SW480 (cell line): ENCODE results near the gene CCDC91.
"Not testable (repeated sequence)": the region's sequence is repeated elsewhere in the genome, so short reads cannot be mapped to it uniquely, and the experiment has no call there.

Experiments used
- DNase-seq: peaks from one replicate; pipeline ENCODE4 v3.0.0-alpha.2; 2016; ENCODE audit warnings: low spot score

The CCDC91 gene

DNA sequence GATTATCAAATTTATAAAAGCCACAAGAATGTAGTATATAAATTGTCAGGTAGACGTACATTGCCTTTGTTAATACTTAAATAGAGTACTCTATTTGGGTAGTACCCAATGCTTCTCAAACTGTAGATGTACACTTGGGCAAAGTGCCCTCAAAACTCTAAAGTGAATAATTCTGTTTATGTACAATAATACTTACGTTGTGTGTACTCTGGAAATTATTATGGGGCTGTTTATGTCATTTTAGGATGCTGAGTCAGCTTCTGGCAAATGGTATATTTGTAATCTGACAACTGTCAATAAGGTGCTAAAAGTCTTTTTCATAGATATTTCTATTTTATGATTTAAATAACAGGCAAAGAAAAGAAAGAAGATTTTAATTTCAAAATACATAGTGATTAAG lies 102.4 kb downstream of the CCDC91 start:
- DNase-seq: no peak

DNA sequence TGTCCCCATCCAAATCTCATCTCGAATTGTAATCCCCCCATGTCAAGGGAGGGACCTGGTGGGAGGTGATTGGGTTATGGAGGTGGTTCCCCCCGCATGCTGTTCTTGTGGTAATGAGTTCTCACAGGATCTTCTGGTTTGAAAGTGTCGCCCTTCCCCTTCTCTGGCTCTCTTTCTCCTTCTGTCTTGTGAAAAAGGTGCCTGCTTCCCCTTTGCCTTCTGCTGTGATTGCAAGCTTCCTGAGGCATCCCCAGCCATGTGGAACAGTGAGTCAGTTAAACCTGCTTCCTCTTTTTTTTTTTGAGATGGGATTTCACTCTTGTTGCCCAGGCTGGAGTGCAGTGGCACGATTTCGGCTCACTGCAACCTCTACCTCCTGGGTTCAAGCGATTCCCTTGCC lies 104.0 kb downstream of the CCDC91 start:
- no peak for DNase-seq

DNA sequence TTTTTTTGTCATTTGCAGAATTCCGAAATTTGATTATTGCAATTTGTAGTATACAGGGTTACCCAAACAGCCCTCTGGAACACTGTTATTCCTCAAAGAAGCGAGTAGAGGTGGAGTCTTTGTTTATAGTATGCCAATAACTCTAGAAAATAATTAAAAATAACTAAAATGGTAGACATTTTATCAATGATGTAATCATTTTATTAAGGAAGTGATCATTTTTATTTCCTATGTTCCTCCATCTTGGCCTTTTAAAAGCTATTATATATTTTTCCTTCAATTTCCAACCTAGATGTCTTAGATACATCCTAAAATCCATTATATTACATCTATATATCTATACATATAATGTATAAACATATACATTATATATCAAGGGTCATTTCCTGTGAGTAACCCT lies 106.0 kb downstream of the CCDC91 start:
- DNase-seq: no peak

DNA sequence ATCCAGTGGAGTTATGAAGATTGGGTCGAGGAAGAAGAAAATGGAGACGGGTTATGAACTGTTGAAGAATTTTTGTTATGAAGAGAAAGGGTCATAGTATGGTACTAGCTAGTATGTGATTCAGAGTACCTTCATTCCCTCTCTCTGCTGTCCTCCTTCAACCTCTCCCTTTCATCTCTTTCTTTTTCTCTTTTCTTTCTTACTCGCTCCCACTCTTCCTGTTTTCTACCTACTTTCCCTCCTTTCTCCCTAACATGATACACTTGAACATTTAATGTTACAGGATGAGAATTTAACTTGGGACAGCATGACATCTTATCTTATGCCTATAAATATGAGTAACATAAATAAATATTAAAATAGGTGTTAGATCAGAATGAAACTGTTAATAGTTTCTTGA lies 112.9 kb downstream of the CCDC91 start:
- no peak for DNase-seq

DNA sequence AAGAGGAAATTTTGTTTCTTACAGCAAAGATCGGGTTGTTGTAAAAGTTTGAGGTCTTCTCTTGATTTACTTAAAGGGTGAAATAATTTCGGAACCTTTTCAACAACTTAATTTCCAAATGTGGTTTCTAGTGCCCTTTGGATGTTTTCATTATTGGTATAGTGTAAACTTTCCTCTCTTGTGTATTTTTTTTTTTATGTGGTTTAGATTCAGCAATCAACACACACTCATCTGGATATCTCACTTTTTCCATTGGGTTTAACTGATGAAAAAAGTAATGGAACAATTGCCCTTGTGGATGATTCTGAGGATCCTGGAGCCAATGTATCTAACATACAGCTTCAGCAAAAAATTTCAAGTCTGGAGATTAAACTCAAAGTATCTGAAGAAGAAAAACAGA lies 116.3 kb downstream of the CCDC91 start:
- no peak for DNase-seq

DNA sequence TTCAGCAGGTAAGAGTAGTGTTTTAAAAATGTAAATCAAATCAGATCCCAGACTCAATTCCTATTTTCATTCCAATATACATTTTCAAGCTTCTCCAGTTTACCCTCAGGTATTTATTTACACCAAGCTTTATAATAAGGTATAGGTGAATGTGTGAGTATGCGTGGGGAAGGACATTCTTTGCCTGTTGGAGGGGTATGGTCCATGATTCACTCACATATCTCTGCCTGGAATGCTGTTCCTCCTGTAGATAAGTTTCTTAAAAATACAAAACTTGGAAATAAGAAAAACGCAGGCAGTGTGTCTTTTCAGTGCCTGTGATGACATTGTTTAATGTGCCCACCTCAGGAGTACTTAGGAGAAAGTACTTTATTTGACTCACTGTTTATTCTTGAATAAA lies 118.6 kb downstream of the CCDC91 start:
- DNase-seq: no peak

DNA sequence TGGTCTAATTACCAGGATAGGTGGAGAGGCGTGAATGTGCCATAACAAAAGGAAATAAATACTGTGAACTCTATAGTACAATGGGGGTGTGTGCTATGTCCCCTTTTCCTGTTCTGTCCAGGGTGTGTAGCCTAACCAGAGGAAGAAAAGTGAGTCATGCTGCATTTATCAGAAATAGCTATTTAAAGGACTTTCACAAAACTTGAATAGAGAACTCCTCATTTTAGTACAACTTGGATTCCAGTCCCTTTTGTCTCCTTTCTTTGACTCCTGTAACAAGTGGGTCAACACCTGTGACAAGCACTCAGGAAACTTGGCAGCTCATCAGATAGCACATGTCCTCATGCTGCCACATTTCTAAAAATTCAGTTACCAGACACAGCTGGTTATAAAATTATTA lies 123.4 kb downstream of the CCDC91 start:
- DNase-seq: no peak

DNA sequence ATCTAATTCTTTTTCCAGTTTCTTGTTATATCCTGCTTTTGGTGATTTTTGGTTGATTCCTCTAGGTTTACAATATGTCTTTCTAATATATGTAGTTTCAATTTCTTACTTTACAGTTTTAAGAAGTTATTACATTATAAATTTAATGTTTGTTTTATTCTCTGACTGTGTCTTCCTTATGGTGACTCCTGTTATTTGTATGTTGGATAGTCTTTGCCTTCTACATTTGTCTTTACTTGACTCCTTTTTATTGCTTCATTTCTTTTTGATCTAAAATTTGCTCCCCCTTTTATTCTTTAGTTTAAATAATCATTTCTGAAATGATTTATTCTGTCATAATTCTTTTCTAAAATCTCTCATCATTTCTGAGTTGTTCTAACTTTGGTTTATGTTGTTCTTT lies 125.8 kb downstream of the CCDC91 start:
- DNase-seq: no peak

DNA sequence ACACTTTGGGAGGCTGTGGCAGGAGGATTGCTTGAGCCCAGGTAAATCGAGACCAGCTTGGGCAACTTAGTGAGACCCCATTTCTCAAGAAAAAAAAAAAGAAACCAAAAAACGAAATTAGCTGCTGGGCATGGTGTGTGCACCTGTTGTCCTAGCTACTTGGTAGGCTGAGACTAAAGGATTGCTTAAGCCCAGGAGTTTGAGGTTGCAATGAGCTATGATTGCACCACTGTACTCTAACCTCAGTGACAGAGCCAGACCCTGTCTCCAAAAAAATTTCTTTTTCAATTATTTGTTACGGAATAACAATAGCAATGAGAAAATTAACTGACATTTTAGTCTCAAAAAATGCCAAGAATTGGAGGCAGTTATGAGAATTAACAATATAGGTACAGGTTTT lies 128.0 kb downstream of the CCDC91 start:
- no peak for DNase-seq

DNA sequence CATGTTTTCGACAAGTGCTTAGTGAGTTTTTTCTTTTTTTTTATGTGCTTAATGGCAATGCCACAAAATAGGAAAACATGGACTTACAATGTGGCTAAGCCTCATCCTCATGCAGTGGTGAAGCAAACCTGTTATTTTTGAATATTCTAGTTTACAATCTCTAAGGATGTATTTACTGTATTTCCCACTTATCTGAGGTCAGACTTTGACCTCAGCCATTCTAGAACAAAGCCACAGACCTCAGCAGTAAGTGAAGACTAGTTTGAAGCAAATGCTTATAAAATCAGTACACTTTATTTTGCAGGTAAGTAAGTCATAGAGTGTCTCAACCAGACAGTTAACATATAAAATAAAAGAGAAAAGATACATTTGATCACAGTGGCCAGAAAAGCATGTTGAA lies 130.1 kb downstream of the CCDC91 start:
- DNase-seq: no peak

DNA sequence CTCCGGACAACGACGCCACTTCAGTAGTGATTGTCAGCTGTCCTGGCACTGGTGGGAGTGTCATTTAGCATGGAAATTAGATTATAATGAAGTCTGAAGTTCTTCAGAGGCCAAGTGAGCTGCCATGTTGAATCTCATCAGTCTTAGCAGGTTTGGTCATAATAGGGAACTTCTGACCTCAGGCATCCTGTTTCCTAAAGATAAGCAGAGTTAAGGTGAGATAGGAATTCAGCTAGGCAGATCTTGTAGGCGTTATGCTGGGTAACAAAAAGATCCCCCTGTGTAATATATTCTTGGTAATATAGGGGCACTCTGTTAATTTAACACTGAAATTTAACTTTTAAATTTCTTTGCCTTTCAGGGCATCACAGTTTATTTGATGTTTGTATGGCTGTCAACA lies 137.5 kb downstream of the CCDC91 start:
- no peak for DNase-seq

DNA sequence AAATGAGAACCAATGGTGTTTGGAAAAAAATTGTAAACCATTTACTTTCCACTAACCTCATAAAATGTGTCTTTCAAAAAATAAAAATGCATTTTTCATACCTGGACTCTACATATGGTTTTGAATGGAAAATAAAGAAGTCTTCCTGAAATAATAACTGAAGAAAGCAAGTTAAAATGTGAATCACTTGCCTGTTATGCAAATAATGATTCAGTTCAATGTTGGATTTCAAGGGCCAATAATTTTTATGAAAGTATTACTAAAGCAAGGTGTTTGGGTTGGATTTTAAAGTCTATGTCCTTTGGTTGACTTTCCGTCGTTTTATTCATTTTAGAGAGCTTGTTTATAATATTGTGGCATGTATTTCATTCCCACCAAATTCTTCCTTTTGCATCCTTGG lies 138.7 kb downstream of the CCDC91 start:
- no peak for DNase-seq

DNA sequence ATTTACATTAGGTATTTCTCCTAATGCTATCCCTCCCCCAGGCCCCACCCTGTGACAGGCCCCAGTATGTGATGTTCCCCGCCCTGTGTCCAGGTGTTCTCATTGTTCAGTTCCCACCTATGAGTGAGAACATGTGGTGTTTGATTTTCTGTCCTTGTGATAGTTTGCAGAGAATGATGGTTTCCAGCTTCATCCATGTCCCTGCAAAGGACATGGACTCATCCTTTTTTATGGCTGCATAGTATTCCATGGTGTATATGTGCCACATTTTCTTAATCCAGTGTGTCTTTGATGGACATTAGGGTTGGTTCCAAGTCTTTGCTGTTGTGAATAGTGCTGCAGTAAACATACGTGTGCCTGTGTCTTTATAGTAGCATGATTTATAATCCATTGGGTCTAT lies 139.5 kb downstream of the CCDC91 start:
- not testable (repeated sequence) for DNase-seq

DNA sequence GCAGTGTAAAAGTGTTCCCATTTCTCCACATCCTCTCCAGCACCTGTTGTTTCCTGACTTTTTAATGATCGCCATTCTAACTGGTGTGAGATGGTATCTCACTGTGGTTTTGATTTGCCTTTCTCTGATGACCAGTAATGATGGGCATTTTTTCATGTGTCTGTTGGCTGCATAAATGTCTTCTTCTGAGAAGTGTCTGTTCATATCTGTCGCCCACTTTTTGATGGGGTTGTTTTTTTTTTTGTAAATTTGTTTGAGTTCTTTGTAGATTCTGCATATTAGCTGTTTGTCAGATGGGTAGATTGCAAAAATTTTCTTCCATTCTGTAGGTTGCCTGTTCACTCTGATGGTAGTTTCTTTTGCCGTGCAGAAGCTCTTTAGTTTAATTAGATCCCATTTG lies 140.0 kb downstream of the CCDC91 start:
- DNase-seq: not testable (repeated sequence)

DNA sequence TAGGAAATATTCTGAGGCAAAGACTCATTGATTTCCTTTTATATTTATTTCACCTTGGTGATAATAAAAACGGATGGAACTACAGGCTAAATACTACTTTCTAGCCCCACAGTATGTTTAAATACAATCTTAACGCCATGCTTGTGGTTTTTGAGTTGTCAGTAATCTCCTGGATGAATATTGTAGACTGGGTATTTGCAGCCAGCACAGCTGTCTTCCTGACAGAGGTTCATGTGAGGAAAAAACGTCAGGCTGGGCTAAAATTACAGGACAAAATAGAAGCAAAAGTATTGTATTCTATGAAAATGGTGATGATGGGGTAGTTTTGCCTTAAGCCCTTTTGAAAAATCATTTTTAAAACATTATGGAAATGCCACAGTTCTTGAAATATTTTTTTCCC lies 140.9 kb downstream of the CCDC91 start:
- no peak for DNase-seq

DNA sequence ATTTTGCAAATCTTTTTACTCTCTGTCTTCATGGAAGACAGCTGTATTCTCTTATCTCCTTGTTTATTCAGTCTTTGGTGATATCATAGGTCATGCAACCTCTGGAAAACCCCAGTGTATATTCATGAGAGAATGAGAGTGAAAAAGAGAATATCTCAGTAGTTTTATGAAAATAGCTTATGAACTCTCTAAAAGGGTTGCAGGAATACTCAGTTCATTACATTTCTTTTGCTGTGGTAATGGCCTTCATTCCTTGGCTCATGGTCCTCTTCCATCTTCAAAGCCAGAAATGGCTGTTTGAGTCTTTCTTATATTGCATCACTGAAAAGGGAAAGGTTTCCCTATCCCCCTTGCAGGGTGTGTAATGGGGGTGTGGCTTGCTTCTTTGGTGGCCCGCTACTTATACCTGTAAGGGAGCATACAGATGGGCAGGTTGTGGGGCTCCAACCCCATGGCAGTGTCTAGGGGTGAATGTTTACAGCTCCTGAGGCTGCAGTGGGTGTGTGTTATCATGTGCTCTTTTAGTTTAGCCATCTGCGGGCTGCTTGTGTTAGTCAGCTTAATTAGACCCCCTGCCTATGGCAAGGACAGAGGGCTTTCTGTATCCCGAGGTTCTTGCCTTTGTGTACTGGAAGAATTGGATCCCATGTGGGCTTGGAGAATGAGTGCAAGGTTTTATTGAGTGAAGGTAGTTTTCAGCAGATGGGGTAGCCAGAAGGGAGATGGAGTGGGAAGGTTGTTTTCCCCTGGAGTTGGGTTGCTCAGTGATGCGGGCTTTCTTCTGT lies 150.2 kb downstream of the CCDC91 start:
- DNase-seq: no peak

DNA sequence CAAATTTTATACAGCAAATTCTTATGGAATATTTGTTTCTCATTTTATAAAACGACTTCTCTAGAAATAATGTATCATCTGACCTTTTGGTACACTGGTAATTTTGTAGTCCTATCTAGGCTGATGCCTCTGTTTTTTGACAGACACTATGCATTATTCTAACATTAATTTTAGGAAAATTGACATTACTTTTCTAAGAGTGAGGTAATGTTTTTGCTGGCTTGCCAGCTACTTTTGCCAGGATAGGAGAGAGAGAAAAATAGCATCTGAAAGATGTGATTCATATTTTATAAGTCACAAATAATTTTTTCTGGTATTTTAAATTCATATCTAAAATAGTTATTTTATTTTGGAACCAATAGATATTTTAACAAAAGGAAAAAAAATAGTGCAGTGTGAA lies 153.5 kb downstream of the CCDC91 start:
- no peak for DNase-seq

DNA sequence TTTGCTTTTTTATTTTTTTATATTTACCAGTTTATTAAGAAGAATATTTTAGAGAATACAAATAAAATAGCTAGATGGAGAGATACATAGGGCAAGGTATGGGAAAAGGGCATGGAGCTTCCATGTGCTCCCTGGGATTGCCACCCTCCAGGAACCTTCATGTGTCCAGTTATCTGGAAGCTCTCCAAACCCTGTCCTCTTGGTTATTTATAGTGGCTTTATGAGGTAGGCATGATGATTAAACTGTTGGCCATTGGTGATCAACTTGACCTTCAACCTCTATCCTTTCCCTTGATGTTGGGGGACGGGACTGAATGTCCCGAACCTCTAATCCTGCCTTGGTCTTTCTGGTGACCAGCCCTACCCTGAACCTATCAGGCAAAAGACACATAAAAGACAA lies 156.3 kb downstream of the CCDC91 start:
- no peak for DNase-seq

DNA sequence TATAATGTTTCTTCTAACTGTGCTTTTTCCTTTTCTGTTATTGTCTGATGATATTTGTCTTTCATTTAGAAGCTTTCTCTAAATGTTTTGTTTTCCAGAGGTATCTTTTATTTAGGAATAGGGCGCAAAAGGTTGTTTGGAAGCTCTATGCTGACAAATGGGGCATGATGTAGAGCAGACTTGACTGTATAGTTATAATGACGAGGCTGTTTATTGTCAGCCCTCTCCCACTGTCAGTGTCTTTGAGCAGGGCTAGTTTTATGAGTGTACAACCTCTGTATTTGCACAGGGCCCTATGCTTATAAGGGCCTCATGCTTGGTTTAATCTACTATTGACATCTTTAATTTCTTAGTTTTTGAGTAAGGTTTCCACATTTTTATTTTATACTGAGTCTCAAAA lies 158.9 kb downstream of the CCDC91 start:
- DNase-seq: no peak

DNA sequence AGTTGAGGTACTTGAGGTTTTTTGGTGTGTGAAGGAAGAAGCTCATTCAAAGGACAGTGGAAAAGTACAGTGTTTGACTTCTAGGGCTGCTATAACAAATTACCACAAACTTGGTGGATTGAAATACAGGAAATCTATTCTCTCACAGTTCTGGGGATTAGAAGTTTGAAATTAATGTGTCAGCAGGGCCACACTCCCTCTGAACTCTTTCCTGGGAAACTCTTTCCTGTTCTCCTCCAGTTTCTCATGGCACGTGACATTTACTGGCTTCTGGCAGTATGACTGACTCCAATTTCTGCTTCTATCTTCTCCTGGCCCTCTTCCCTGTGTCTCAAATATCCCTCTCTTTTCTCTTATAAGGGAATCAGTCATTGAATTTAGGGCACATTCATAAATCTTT lies 160.2 kb downstream of the CCDC91 start:
- no peak for DNase-seq

DNA sequence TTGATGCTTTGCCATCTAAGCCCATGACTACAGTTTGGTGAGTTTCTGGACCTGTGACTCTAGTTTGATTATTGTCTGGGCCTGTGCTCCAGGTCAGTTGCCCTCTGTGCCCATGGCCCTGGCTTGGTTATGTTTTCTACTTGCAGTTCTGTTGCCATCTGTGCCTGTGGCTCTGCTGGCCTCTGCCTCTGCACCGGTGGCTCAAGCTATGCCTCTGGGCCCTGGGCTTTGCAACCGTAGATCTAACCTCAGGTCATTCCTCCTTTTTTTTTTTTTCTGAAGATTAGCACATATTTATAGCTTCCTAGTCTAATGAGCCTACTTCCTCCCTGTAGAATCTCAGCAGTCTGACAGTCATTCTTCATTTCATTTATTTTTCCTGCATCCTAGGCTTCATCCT lies 161.2 kb downstream of the CCDC91 start:
- no peak for DNase-seq

DNA sequence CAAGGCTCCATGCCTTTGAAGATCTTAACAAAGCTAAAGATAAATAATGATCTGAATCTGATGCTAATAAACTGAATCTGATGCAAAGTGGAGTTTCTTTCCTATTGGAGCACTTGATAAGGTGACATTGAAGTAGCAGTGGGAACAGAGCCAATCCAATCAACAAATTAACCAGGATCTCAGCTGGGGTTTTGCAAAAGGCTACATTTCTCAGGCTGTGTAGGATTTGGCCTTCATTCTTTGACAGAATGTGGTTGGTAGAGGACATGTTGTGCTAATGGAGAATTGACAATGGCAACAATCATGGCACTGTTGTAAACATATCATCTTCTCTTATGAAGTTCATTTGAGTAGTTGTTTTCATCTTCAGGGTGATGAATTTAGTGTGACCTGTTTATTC lies 164.9 kb downstream of the CCDC91 start:
- DNase-seq: no peak

DNA sequence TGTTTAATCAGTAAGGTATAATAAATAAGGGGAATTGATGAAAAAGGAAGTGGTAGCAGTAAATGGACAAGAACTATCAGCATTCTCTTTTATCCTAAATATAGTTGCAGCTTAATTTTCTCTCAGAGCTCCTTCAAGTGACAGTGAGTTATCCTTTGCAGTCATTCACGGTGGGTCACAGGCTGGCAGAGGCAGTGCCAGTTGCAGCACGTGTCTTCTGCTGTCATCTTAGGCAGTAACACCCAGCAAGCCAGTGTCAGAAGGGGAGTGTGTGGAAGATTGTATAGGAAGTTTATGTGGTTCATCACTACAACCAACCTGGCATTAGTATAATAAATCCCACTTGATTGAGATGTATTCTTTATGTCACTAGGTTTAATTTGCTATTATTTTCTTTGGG lies 170.0 kb downstream of the CCDC91 start:
- DNase-seq: no peak

DNA sequence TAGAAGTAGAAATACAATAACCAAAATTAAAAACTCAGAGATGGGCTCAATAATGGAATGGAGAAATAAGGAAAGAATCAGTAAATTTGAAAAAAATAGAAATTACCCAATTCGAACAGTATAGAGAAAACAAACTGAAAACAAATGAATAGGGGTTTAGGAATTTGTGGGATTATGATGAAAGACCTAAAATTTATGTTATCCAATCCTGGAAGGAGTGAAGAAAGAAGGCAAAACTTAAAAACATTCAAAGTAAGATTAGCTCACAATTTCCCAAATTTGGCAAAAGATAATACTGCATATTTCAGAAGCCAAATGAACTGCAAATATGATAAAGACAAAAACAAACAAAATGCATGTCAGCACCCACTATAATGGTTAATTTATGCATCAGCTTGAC lies 177.1 kb downstream of the CCDC91 start:
- DNase-seq: no peak

DNA sequence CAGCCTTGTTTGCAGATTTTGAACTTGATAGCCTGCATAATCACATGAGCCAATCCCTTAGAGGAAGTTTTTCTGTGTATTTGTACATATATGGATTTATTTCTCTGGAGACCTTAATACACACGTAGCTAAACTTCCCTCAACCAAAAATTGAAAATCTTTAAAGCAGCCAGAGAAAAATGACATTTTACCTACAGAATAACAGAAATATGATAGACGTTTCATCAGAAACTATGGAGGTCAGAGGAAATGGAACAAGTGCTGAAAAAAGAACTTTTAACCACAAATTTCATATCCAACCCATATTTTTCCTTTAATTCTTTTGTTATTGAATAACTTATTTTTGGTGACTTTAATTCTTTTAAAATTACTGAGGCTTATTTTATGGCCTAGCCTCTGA lies 177.7 kb downstream of the CCDC91 start:
- DNase-seq: no peak
